Measurements from ENCODE around the gene PREP.
"Not testable (repeated sequence)": the region's sequence is repeated elsewhere in the genome, so short reads cannot be mapped to it uniquely, and the experiment has no call there.

The PREP gene

GRCh38 chr6:105259913-105260889 lies 142.7 kb downstream of the PREP start:
- no peak for DNase-seq

- DNase-seq = no peak
These were observed 144.1 kb downstream of the PREP start for GRCh38 chr6:105258816-105259215.

GRCh38 chr6:105257340-105257739 lies 145.5 kb downstream of the PREP start:
- no peak for DNase-seq

- DNase-seq = no peak
These were observed 146.3 kb downstream of the PREP start for GRCh38 chr6:105256619-105257018.

- no peak for DNase-seq
These were observed 149.1 kb downstream of the PREP start for GRCh38 chr6:105253787-105254186.

GRCh38 chr6:105251689-105252088 lies 151.2 kb downstream of the PREP start:
- no peak for DNase-seq

- DNase-seq = no peak
These were observed 152.3 kb downstream of the PREP start for GRCh38 chr6:105250533-105250932.

- DNase-seq = no peak
These were observed 159.4 kb downstream of the PREP start for GRCh38 chr6:105243487-105243886.

- DNase-seq = no peak
These were observed 167.7 kb downstream of the PREP start for GRCh38 chr6:105235155-105235554.

GRCh38 chr6:105231771-105232170 lies 171.1 kb downstream of the PREP start:
- DNase-seq = not testable (repeated sequence)

Measured in RPMI8226 (cell line).